HuH-7 (cell line): ENCODE measurements around the gene POLE4.
A peak's percentile ranks its signal among the peaks of the same experiment; 100 is the strongest.

Source experiments
- DNase-seq: peaks from one replicate; pipeline ENCODE4 v3.0.0; 2011; ENCODE audit warnings: low spot score

Gene POLE4

DNA sequence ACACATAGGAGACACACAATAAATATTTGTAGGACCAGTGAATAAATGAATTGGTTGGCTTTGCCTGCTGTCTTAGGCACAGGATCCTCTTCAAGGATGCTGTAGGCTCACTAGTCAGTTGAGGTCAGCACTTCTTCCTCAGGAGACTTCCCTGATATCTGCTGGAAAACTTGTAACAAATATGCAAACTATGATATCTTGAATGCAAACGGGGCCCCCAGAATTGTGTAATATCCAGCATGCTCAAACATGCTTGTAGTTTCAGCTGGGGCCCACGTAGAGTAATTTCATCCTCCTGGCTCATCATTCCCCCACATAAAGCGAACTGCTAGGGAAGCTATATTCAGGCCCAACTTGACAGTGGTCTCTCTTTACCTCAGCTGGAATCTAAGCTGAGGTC, 43.6 kb downstream of the POLE4 start:
- DNase-seq: peak; percentile 6

DNA sequence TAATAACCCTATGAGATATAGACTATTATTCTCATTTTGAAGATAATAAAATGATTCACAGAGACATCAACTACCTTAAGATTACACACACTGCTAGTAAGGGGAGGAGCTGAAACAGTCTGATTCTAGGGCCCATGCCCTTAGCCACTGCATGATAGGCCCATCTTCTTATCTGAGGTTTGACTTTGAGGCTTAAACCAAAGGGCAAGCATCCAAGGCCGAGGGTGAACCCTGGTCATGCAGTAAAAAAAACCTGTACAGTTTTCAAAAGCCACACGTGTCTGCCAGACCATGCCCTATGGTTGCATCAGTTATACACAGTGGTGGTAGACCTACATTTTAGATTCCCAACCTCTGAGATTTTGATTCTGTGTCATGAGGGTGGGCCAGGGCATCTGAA, 44.8 kb downstream of the POLE4 start:
- DNase-seq: no peak

DNA sequence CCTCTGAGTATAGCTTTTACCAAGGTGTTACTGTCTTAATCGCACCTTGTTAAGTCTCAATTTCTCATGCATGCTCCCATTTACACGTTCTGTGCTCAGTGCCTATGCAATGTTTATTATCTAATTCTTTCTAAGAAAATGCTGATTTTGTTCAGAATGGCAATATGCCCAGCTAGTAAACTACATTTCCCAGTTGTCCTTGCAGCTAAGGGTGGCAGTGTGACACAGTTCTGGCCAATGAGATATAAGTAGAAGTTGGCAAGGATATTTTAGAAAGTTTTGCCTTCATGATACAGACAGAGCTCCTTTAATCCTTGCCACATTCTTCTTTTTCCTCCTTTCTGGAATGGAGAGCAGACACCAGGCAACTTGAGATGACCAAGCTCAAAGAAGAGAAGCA, 45.3 kb downstream of the POLE4 start:
- DNase-seq: no peak

DNA sequence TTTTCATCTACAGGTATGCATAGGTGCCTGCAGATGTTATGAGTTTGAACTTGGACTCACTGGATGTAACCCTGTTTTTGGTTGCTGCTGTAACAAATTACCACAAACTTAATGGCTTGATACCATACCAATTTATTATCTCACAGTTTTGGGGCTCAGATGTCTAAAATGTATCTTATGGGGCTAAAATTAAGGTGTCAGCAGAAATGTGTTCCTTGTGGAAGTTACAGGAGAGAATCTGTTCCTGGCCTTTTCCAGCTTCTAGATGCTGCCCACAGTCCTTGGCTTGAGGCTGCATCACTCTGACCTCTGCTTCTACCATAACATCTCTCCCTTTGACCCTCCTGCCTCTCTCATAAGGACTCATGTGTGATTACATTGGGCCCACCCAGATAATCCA, 47.6 kb downstream of the POLE4 start:
- no peak for DNase-seq

DNA sequence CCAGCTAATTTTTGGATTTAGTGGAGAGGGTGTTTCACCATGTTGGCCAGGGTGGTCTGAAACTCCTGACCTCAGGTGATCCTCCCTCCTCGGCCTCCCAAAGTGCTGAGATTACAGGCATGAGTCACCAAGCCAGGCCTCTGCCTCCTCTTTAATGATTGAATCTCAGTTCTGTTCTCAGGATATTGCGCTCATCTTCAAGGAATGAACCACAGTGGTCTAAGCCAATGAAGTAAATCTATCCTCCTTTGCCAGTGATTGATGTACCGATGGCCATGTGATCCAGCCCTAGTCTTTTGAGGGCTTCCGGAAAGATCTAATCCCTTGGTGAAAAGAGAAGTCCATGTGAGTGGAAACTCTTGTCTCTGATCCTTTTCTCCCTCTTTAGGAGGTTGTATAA, 48.6 kb downstream of the POLE4 start:
- no peak for DNase-seq

DNA sequence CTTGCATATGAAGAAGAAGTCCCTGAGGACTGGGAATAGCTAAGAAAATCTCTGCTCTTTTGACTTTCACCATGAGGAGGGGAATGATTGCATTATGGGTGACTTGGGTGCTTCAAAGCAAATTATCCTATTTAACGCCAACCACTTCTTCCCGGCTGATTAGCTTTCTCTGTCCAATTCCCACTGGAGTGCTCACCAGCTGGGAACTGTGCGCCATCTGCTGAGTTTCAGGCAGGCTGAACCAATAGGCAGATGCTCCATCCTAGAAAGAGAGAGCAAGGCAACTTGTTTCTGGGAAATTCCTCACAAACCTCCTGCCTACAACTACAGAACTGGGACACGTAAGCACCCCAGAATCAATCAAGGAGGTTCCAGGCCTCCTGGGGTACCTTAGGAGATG, 49.4 kb downstream of the POLE4 start:
- no peak for DNase-seq

DNA sequence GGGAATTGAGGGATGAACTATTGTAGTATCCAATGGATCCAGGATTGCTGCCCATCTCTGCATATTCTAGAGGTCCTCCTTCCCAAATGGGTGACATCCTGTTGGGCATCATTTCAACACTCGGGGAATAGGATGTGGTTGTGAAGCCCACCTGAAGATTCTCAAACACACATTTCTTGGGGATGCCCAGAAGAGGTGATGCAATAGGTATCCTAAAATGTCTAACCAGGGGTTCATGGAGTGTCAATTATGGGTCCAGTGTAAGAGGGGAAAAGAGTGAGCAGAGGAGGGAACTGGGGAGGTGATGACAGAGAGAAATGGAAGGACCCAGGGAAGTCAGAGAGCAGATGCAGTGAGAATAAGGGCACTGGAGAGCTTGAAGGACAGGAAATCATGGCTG, 52.1 kb downstream of the POLE4 start:
- DNase-seq: no peak

DNA sequence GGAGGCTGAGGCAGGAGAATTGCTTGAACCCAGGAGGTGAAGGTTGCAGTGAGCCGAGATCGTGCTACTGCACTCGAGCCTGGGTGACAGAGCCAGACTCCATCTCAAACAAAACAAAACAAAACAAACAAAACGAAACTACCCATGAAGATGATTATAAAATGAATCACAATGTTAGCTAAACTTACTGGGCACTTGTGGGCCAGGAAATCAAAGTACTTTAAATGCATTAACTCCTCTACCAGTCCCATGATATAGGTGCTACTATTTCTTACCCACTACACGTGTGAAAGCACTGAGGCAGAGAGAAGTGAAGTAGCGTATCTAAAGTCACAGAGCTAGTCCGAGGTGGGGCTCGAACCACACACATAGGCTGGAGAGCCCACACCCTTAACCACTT, 53.6 kb downstream of the POLE4 start:
- DNase-seq: no peak

DNA sequence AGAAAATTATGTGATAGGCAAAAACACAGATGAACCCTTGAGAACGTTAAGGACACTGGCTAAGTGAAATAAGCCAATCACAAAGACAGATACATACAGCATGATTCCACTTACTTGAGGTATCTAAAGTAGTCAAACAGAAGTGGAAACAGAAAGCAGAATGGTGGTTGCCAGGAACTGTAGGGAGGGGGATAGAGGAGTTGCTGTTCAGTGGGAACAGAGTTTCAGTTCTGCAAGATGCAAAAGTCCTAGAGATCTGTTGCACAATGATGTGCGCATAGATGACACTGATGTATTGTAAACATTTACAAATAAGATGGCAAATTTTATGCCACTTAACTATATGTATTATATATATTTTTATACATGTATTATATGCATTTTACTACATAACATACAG, 59.7 kb downstream of the POLE4 start:
- no peak for DNase-seq
